CD4-positive, alpha-beta T cell treated with Interferon gamma for 1 hour (primary cell): Measurements from ENCODE around the gene AGXT.
A peak's percentile ranks its signal among the peaks of the same experiment; 100 is the strongest.

Experiments
- DNase-seq: peaks from one replicate; pipeline ENCODE4 v3.0.0-alpha.2; 2020

AGXT gene

GRCh38 chr2:240868286-240869108, at the start of gene AGXT:
AGXT (plus strand) TSS chr2:240868824; CDS start chr2:240868866, 42 bp downstream.
- DNase-seq = no peak

GRCh38 chr2:240819126-240819857, 49.3 kb upstream of the AGXT start:
- no peak for DNase-seq

DNA sequence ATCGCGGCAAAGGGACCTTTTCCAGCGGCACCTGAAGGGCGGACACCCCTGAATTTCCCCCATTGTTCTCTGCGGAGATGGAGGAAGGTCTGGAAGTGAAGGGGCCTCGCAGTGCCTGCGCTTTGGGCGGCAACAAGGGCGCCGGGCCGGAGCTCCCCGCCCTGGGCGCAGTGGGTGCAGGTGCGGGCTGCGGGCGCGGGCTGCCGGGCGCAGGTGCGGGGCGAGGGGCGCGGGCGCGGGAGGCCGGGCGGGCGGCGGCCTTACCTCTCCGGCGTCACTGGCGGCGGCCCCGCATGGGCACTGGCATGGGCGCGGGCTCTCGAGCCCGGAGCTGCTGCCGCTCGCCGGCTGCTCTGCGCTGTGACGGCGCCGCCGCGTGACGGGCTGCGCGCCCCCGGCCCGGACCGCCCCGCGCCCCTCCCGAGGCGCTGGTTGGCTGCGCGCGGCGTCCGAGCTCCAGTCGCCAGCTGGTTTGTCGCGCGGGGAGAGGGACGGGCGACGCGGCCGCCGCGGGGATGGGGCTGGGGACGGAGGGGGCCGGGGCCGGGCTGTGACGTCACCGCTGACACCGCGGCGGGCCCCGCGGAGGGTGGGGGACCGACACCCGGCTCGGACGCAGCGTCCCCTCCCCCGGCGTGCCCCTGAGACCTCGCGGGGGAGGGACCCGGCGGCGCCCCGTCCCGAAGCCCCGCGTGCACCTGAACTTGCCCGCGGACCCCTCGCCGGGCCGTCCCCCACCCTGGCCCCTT, 48.6 kb upstream of the AGXT start, which contains the start of gene KIF1A:
Gene KIF1A (minus strand): TSS at position 362 of the 749 bp plus-strand sequence. CDS start 22,467 bp downstream, outside the sequence.
- no peak for DNase-seq

- no peak for DNase-seq
Measured at GRCh38 chr2:240820607-240821428, 47.8 kb upstream of the AGXT start.

DNA sequence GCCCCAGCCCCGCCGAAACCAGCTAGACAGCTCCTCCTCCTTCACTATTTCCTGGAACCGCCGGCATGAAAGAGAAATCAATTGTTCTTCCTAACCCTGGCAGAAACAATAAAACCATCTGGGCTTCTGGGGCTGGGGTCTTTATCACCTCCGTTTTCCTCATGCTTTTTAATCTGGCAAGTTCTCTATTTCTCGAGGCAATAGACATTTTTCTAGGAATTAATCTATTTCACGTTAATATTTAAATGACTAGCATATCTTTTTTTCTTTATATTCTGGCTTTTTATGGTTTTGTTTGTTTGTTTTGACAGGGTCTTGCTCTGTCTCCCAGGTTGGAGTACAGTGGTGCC, 47.2 kb upstream of the AGXT start:
- no peak for DNase-seq

DNA sequence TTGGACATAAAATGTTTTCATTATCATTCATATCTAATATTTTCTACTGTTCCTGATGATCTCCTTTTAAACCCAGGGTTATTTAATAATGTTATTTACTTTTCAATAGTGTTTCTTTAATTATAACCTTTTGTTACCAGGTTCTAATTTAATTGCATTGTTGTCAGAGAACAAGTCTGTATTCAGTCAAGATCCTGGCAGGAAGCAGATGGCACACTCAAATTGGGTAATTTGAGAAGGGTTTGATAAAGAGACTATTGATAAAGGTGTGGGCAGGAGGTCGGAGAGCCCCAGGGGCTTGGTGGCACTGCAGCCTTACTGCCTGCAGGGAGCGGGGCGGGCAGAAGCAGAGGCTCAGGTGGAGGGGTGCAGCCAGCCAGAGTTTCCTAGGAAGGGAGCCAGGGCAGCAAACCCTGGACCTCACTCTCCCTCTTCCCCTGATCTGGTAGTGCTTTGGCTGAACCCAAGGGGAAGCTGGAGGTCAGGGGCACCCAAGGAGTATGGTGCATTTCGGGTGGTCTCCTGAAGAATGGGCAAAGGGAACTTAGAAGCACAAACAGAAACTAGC, 46.3 kb upstream of the AGXT start:
- no peak for DNase-seq

DNA sequence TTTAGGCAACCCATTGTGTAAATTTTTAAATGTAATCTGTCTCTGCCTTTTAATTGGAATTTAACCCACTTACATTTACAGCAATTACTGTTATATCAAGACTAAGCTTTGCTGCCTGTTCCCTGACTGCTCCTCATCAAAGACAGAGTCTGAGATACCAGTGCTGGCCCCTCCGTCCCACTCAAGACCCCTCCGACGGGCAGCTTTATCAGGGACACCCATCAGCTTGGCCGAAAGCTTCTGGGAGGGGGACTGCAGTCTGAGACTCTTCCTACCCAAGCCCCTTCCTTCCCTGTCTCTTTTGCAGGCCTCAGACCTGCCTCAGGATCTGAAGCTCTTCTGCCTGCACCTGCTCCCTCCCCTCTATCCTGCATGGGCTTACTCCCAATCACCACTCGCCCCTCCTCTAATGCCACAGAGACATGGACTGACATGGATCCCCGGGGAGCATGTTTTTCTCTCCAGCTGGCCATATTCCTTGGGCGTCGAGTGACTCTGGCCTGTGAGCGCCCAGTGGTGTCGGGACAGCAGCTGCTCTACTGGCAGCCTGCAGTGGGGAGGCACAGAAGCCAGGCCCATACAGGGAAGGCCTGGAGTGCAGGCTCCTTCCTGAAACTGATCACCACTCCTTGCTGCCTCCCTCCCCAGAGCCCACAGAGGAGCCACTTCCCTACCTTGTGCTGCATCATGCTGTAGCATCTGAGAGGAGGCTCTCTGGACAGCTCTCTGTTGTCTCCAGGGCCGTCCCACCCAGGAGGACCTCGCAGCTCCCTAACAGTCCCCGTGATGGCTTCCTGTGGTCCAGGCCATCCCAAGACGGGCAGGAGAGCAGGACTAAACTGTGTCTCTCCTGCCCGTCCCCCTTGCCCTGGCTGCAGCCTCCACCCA, 44.9 kb upstream of the AGXT start:
- DNase-seq = no peak

DNA sequence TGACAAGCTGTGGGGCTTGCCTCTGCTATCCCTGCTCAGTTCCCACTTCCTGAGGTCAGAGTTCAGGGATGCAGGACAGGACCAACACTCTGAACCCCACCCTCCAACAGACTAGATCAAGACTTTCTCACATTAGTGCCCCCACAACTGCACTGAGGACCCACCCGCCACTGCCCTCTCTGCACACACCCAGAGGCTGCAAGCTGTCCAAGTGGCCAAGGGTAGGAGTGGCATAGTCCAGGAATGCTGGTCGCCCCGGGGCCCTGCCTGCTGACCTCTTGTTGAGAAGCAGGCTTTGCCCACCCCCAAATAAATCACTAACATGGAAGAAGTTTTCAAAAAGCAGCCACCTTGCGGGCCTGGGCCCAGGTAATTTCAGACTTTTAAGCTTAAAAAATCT, 43.1 kb upstream of the AGXT start:
- no peak for DNase-seq

DNA sequence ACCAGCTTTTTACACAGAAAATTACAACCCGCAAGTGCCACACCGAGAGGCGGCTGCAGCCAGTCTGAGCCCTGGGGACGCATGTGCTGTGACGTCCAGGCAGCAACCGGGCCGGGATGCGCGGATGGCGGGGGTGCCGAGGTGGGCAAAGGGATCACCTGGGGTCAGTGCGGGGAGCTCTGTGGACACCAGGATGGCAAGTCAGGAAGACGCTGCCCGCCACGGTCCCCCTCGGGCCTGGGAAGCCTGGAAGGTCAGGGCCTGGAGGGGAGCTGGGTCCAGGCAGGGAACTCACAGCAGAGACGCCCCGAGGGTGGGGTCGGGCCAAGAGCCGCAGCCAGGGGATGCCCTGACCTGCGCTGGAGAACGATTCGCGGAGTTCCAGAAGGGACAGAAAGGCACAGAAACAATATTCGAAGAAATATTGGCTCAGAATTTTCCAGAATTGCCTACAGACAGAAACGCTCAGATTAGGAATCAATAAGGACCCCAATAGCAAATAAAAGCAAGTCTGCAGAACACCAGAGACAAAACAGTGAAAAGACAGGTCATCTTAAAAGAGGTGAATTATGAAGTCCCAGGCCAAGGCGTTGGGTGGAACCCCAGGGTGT, 36.9 kb upstream of the AGXT start:
- no peak for DNase-seq

DNA sequence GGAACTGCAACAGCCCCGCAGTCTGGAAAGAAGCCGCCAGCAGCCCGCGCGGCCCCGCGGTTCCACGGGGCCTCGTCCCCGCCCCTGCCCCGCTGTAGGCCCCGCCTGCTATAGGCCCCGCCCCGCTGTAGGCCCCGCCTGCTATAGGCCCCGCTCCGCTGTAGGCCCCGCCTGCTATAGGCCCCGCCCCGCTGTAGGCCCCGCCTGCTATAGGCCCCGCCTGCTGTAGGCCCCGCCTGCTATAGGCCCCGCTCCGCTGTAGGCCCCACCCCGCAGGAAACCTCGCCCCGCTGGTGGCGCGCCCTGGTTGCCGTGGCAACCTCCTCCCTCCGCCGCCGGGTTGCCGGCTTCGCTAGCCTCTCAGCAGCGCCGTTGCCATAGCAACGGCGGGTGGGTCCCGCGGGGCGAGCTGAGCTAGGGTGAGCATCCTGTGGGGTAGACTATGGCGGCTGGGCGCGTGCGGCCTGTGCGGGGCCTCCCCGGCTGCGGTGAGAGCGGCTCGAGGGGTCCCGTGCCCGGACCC, 36.4 kb upstream of the AGXT start:
- DNase-seq = peak; percentile 99

DNA sequence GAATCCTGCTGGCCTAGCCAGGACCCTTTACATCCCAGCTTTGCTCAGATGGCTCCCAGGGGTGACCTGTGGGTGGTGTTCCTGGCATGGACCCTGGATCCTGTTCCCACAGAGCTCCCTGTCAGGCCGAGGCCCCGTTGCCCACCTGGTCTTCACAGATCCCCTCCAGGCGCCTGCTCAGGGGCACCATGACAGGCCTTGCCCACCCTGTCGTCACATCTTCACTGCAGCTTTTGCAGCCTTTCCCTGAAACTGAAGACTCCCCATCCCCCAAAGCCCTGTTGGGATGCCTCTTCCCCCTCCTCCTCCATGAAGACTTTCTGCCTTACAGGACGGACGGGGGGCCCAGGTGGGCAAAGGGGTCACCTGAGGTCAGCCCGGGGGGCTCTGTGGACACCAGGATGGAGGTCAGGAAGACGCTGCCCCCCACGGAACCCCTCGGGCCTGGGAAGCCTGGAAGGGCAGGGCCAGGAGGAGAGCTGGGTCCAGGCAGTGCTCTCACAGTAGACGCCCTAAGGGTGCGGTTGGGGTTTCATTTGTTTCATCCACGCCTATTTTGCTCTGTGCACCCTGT, 35.6 kb upstream of the AGXT start:
- DNase-seq = no peak

GRCh38 chr2:240833724-240834285, 34.8 kb upstream of the AGXT start:
- no peak for DNase-seq

- no peak for DNase-seq
Measured at GRCh38 chr2:240834377-240834975, 34.1 kb upstream of the AGXT start.

DNA sequence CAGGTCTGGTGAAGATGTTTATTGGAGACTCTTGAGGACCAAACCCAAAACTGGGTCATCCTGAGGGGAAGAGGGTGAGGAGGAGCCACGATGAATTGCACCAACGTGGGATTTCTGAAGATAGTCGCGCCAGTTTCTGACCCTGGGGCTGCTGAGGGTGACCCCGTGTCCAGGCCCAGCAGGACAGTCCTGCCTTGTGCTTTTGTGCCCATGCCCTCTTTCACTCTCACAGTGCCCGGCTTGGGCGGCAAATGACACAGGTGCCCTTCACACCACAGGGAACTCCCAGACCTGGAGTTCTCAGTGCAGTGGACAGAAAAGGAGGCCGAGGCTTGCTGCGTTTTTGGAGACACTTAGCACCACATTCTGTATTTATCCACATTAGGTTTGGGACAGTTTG, 33.1 kb upstream of the AGXT start:
- DNase-seq = no peak

- no peak for DNase-seq
Measured at GRCh38 chr2:240836781-240837467, 31.7 kb upstream of the AGXT start.

- DNase-seq = no peak
Measured at GRCh38 chr2:240837621-240838020, 31.0 kb upstream of the AGXT start.

- DNase-seq = no peak
Measured at GRCh38 chr2:240839152-240840143, 29.2 kb upstream of the AGXT start.
